Measurements from ENCODE around the gene DHX57.
A peak's percentile ranks its signal among the peaks of the same experiment; 100 is the strongest.

The DHX57 gene

DNA sequence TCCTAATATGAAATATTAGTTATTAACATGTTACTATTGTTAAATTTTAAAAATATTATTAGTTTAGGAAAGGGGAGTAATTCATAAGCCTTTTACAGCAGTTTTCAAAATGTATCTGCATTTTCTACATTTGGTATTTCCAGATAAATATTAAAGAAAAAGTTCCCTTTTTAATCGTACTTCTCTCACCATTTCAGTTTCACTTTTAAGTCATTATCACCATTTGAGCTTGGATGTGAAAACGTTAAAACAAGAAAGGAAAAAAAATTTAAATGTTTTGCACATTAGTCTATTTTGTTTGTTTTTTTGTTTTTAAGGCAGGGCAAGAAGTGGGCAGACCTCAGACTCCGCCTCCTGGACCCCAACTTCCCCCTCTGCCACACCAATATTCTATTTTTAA, 121.2 kb downstream of the DHX57 start:
- DNase-seq (ENCODE audit: low read depth in 4 of 4, low spot score in 1 of 4) = no peak

DNA sequence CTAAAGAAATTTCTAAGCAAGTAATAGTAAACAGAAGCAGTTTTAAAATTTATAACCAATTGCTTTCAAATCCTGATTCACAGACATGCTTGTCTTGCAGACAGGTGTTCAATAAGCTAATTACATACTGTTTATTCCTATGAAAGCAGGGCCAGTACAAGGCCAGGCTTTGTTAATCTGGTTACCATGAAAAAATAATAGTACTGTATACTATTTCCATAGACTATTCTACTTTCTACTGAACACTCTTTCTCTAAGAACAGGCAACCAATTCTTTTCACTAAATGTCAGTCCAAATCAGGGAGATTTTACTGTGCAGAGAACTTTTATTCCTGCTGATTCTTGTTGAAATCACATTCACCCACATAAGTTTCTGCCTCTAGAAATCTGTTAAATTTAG, 121.7 kb downstream of the DHX57 start:
- DNase-seq (ENCODE audit: low read depth in 4 of 4, low spot score in 1 of 4) = no peak

DNA sequence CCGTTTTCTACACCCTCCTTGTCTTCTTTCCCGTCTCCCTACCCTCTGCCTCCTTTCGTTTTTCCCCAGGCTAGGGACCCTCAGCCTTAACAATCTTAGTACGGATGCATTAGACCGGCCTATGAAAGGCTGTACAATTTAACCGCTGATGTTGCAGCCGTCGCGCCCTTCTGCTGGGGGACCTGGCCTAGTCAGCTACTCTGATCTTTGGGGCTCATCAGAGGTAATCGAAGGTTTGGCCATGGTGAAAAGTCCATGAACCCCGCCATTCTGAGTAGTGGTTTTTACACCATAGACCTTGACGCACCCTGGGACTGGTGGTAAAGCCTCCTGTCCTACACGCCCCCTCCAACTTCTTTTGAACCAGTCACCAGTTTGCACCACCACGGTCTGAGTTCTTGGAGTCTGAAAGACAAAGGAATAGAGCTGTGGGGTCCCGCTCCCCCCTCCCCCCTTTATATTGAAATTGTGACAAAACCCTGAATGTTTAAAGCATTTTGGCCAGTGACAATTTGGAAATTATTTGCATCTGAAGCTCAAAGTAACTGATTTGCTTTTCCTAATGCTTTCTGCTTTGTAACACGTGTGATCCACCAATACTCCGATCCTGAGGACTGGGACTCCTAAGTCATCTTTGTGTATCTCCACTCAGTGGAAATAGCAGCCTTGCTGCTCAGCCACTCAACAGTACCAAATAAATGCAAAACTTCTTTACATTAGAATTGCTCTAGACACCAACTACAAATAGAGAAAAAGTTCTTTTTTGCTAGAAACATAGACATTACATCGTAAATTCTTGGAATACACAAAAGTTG, 123.9 kb downstream of the DHX57 start:
- DNase-seq (ENCODE audit: low read depth in 4 of 4, low spot score in 1 of 4) = no peak

DNA sequence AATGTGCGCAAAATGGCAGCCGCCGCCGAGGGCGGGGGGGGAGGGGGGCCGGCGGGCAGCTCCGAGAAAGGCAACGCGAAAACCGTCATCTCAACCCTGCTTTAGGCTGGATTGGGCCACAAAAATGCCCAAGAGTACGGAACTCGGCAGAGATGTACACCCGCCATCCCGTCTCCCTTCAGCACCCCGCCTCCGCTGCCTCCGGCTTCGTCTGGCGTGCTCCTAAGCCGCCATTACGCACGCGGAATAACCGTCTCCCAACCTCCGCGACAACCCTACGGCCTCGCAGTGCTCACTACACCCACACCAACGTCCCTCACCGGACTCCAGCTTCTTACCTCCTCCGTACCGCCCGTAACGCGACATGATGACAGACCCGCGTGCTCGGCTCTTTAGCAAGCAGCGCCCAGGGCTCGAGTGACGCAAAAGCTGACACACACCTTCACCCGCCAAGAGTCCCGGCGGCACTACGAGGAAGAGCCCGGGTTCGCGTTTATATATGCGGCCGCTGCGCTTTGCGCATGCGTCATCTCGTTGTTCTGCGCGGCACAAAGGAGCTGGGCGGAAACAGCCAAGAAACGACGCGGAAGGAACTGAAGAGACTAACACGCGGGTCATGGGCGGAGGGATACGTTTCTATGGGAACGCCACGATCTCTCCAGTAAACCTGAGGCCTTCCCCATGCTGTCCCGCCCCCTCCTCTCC, 124.7 kb downstream of the DHX57 start, which contains the start of gene SRSF7:
SRSF7 (minus strand) TSS at position 471 of the 705 bp plus-strand sequence; CDS start at position 366, 105 bp downstream.
- peak; percentile 93 to 99 (median 96) for DNase-seq (ENCODE audit: low read depth in 4 of 4, low spot score in 1 of 4)

DNA sequence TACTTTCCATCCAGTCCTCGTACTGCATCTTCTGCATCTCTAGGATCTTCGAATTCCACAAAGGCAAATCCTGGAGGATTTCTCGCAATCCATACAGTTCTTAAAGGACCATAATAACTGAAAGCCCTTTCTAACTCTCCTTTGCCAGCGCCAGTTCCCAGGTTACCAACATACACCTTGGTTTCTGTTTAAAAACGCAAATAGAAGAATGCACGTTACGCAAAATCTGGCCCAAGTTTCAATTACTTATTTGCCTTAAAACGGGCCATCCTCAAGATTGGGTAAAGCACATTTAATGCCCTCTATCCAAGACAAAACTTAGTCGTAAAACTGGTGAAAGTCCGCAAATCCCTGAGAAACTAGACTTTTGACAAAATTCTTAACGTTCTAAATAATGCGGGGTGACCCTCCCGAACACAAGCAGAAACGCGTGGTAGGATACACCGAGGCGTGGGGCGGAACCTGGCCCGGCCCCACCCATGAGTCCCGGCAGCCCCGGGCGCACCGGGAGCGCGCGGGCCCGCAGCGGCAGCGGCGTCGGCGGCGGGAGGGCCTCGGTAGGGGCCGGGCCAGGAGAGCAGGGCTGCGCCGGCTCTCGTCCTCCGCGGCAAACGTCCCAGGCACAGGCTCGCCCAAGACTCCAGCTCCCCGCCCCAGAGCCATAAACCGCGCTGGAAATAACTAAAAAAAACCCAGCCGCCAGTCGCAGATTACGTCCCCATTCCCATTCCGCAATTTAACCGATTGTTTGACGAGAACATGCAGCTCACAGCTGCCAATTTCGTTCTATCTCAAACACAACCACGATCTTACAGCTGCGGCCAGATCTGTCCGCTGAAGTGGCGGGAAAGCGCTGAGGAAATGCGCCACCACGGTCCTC, 125.5 kb downstream of the DHX57 start:
- DNase-seq (ENCODE audit: low read depth in 4 of 4, low spot score in 1 of 4) = peak in 3 of 4 experiments; percentile 26 to 30 (median 26)

DNA sequence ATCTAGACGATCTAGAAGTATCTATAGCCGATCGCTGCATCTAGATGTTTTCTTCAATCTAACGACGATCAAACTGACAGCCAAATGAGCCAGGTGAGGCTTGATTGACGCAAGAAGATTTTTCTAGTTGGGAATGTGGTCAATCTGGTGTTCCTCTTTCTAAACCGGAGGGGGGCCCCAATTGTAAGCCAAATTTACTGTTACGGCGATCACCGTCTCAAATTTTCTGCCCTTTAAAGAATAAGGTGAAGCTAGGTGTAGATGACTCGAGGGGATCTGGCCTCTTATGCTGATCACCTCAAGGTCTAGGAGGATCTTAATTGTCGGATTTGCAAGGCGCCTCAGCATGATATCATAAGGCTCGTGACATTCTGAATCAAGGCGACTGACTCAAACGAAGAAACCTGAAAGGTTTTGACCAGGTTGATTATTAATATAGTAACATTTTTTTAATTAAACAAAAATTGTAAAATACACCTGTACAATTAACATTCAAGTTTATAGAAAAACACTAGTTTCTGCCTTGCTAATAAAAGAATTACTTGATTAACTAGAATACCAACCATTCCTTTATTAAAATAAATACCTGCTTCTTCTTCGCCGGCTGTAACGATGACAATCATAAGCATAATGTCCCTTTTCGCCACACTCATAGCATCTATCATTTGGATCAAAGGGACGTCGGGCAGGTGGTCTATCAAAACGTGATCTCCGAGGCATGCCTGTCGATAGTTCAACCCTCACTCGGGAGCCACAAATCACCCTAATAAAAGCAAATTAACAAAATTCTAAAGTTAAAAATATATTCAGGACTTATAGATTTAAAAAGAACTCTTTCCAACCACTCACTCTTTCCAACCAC, 126.6 kb downstream of the DHX57 start:
- no peak for DNase-seq (ENCODE audit: low read depth in 4 of 4, low spot score in 1 of 4)

DNA sequence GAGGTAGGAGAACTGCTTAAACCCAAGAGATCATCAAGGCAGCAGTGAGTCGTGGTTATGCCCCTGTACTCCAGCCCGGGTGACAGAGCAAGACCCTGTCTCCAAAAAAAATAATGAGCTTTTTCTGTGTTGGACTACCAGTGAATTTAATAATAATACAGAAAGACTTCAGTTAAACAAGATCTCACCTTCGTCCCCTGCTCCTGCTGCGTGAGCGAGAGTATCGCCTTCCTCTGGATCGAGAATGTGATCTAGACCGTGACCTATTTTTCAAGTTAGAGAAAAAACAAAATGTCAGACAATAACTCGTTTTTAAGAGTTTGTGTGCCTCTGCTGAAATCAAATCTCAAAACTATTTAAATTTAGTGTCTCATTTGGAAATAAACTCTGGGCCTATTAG, 127.3 kb downstream of the DHX57 start:
- no peak for DNase-seq (ENCODE audit: low read depth in 4 of 4, low spot score in 1 of 4)

DNA sequence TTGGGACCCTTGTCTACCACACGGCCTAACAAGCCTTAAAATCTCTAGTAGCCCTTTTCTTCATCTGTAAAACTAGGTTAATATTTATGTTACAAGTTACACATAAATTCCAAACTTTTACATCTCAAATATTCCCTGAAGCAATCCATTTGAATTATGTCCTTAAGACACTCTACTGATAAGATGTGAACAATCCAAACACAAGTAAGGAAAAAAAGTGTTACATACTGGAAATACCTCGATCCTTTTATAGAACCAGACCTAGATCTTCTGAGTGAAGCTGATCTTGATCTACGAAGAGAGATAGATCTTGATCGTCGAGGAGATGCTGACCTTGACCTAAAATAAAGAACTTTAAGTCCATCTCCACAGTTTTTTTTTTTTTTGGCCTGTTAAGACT, 127.9 kb downstream of the DHX57 start:
- no peak for DNase-seq (ENCODE audit: low read depth in 4 of 4, low spot score in 1 of 4)
